CD4-positive, alpha-beta T cell treated with Interleukin-4 for 1 hour (primary cell): ENCODE measurements around the gene RABGAP1L.
"Not testable (repeated sequence)": the region's sequence is repeated elsewhere in the genome, so short reads cannot be mapped to it uniquely, and the experiment has no call there.

ENCODE experiments used
- DNase-seq, 2 donors: peaks; one replicate each; pipeline ENCODE4 v3.0.0-alpha.2; 2020 to 2022

Gene RABGAP1L

GRCh38 chr1:174686213-174686612 lies 526.9 kb downstream of the RABGAP1L start:
- DNase-seq: no peak

GRCh38 chr1:174689524-174689923 lies 530.2 kb downstream of the RABGAP1L start:
- DNase-seq: no peak

- no peak for DNase-seq
Measured at GRCh38 chr1:174690266-174690665, 530.9 kb downstream of the RABGAP1L start.

GRCh38 chr1:174692313-174692712 lies 533.0 kb downstream of the RABGAP1L start:
- DNase-seq: no peak

- no peak for DNase-seq
Measured at GRCh38 chr1:174693085-174693484, 533.8 kb downstream of the RABGAP1L start.

GRCh38 chr1:174693539-174693938 lies 534.2 kb downstream of the RABGAP1L start:
- not testable (repeated sequence) for DNase-seq

- no peak for DNase-seq
Measured at GRCh38 chr1:174696026-174696821, 536.9 kb downstream of the RABGAP1L start.

GRCh38 chr1:174700314-174700713 lies 541.0 kb downstream of the RABGAP1L start:
- DNase-seq: no peak

- DNase-seq: no peak
Measured at GRCh38 chr1:174700775-174701174, 541.5 kb downstream of the RABGAP1L start.

GRCh38 chr1:174701565-174701964 lies 542.2 kb downstream of the RABGAP1L start:
- DNase-seq: no peak

- DNase-seq: no peak
Measured at GRCh38 chr1:174702011-174702410, 542.7 kb downstream of the RABGAP1L start.

- DNase-seq: no peak
Measured at GRCh38 chr1:174703309-174703708, 544.0 kb downstream of the RABGAP1L start.

GRCh38 chr1:174704300-174704699 lies 545.0 kb downstream of the RABGAP1L start:
- no peak for DNase-seq

- no peak for DNase-seq
Measured at GRCh38 chr1:174710868-174711845, 551.8 kb downstream of the RABGAP1L start.

- not testable (repeated sequence) for DNase-seq
Measured at GRCh38 chr1:174711848-174712247, 552.5 kb downstream of the RABGAP1L start.

GRCh38 chr1:174712541-174712940 lies 553.2 kb downstream of the RABGAP1L start:
- DNase-seq: no peak

GRCh38 chr1:174713796-174714195 lies 554.5 kb downstream of the RABGAP1L start:
- DNase-seq: no peak

GRCh38 chr1:174719194-174719593 lies 559.9 kb downstream of the RABGAP1L start:
- no peak for DNase-seq

- DNase-seq: no peak
Measured at GRCh38 chr1:174720618-174721017, 561.3 kb downstream of the RABGAP1L start.

GRCh38 chr1:174721246-174721645 lies 561.9 kb downstream of the RABGAP1L start:
- DNase-seq: no peak

GRCh38 chr1:174723816-174724215 lies 564.5 kb downstream of the RABGAP1L start:
- DNase-seq: no peak

GRCh38 chr1:174724219-174724618 lies 564.9 kb downstream of the RABGAP1L start:
- DNase-seq: no peak

- peak in 1 of 2 donors; percentile 20 for DNase-seq
Measured at GRCh38 chr1:174726167-174726879, 567.0 kb downstream of the RABGAP1L start.
